Epithelial cell of prostate (primary cell): ENCODE data around the gene TENM3.

Experiments
- DNase-seq: peaks from one replicate; pipeline ENCODE4 v3.0.0-alpha.2; 2011; ENCODE audit warnings: low read depth, low spot score
- H3K27ac ChIP-seq: fragments of 450-650 bp; 2 replicates; pipeline ENCODE4 v1.5.1; 2017; ENCODE audit warnings: mild to moderate bottlenecking

The TENM3 gene

DNA sequence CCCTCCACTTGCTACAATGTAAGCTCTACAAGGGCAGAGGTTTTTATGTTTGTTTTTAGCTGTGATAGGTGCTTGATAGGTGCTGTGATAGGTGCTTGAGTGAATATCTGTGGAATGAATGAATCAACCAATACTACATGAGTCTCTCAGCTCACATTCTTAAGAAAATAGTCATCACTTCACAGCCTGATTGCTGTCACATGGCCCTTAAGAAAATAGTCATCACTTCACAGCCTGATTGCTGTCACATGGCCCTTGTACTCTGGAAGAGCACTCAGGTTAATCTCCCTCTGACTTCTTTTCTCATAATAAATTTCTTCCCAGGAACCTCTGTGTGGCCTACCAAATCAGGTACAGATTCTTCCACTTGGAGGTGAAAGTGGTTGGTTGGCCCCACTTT is 335.2 kb downstream of the TENM3 start:
- DNase-seq = peak; percentile 76
- H3K27ac ChIP-seq = peak overlapping the region; percentile 29

DNA sequence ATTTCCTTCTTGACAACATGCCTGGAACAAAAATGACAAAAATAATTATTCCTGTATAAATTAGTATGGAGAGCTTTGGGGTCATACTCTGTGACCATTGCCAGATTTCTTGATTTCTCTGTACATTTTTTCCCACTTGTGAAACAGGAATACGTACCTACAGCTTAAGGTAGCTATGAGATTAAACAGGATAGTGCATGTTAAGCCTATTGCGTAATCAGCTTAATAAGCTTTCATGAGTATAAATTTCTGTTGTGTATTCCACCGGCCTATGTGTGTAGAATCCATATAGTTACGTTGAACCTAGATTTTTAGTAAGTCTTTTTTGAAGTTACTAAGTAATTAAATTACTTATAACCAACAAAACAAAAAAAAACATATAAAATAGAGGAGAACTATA is 339.0 kb downstream of the TENM3 start:
- H3K27ac ChIP-seq = no peak overlapping the region
- DNase-seq = peak; percentile 8

- no peak overlapping the region for H3K27ac ChIP-seq
- DNase-seq = no peak
These were observed 340.7 kb downstream of the TENM3 start for GRCh38 chr4:182583703-182584415.

GRCh38 chr4:182585321-182585720 is 342.1 kb downstream of the TENM3 start:
- H3K27ac ChIP-seq = no peak overlapping the region
- no peak for DNase-seq

- no peak for DNase-seq
- no peak overlapping the region for H3K27ac ChIP-seq
These were observed 345.9 kb downstream of the TENM3 start for GRCh38 chr4:182589100-182589499.

- no peak for DNase-seq
- H3K27ac ChIP-seq = no peak overlapping the region
These were observed 350.2 kb downstream of the TENM3 start for GRCh38 chr4:182593402-182593801.

DNA sequence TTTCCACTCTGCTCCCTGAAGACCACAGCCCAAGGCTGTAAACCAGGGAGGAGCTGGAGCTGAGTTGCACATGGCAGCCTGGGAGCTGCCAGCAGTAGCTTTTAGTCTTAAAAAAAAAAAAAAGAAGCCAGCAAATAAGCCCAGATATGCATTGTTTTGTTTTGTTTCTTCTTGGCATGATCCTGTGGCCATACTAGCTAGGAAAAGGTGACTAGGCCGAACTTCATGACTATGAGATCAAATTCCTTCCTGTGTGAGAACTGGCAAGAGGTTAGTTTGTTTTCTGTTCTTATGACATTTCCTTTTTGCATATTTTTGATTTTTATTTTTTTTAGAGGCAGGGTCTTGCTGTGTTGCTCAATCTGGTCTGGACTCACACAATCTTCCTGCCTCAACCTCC is 350.7 kb downstream of the TENM3 start:
- DNase-seq = no peak
- no peak overlapping the region for H3K27ac ChIP-seq

DNA sequence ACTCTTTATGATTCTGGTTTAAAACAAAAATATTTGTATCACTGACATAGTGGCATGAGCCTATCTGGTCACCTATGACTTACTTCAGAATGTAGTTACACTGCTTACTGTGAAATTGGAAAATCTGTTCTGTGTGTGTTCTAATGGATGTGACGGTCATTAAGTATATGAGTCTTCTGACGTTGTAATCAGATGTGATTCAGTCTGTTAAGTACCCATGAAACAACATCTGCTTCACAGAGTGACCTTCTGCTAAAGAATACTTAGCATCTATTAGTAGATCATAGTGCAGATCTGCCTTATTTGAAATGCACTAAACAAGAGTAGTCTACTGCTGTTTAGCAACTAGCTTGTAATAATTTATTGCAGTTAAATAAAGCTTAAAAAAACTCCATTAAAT is 356.9 kb downstream of the TENM3 start:
- H3K27ac ChIP-seq = no peak overlapping the region
- DNase-seq = no peak

DNA sequence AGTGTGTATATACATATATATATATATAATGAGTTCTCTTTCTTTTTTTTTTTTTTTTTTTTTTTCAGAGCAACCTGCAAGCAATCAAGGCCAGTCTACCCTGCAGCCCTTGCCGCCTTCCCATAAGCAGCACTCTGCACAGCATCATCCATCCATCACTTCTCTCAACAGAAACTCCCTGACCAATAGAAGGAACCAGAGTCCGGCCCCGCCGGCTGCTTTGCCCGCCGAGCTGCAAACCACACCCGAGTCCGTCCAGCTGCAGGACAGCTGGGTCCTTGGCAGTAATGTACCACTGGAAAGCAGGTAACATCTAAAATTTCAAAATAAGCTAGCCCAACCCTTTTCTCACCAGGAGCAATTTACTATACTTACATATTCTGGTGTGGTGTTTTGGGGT is 357.7 kb downstream of the TENM3 start:
- DNase-seq = no peak
- H3K27ac ChIP-seq = no peak overlapping the region

- no peak overlapping the region for H3K27ac ChIP-seq
- DNase-seq = no peak
These were observed 361.0 kb downstream of the TENM3 start for GRCh38 chr4:182604161-182604622.

GRCh38 chr4:182604953-182605352 is 361.8 kb downstream of the TENM3 start:
- no peak for DNase-seq

GRCh38 chr4:182608525-182608924 is 365.3 kb downstream of the TENM3 start:
- no peak for DNase-seq
- no peak overlapping the region for H3K27ac ChIP-seq

More at GRCh38 chr4:182604953-182605352, 361.8 kb downstream of the TENM3 start:
- no peak overlapping the region for H3K27ac ChIP-seq

- no peak overlapping the region for H3K27ac ChIP-seq
- DNase-seq = no peak
These were observed 373.3 kb downstream of the TENM3 start for GRCh38 chr4:182616476-182616875.

DNA sequence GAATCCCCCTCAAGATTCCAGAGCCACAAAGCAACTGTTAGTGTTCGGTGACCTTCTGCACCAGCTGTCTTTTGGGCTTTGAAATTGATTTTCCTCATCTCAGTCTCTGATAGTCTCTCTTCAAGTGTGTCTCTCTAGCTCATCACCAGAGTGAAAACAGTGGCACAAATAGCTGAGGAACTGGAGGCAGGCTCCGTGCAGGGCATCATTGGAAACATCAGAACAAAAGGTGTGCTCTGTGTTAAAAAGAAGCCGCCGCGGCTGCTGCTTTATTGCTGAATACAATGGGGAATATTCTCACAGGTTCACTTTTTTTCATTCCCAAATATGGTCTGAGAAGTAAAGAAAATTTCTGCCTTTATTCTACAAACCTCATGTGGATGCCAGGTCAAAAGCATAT is 376.5 kb downstream of the TENM3 start:
- DNase-seq = no peak
- no peak overlapping the region for H3K27ac ChIP-seq

GRCh38 chr4:182620111-182620980 is 377.1 kb downstream of the TENM3 start:
- no peak for DNase-seq
- no peak overlapping the region for H3K27ac ChIP-seq

DNA sequence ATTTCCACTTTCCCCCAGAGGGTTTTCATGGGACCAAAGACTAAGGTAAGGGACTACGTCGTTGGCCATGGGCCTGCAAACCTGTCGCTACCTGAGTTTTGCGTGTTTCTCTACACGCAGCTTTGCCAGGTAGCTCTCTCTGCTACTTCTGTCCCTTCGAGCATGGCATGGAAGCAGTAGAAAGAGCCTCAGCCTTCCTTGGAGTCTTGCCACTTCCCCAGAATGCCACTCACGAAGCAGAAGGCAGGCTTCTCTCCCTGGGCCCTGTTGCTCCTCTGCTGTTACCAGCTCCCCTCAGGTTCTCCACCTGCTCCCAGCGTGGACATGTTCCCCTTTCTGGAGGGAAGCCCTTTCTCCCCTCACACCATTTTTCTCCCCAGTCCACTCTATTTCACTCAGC is 381.1 kb downstream of the TENM3 start:
- H3K27ac ChIP-seq = no peak overlapping the region
- no peak for DNase-seq

- H3K27ac ChIP-seq = no peak overlapping the region
- DNase-seq = no peak
These were observed 382.0 kb downstream of the TENM3 start for GRCh38 chr4:182625193-182625592.

GRCh38 chr4:182627996-182628395 is 384.8 kb downstream of the TENM3 start:
- H3K27ac ChIP-seq = no peak overlapping the region
- no peak for DNase-seq

DNA sequence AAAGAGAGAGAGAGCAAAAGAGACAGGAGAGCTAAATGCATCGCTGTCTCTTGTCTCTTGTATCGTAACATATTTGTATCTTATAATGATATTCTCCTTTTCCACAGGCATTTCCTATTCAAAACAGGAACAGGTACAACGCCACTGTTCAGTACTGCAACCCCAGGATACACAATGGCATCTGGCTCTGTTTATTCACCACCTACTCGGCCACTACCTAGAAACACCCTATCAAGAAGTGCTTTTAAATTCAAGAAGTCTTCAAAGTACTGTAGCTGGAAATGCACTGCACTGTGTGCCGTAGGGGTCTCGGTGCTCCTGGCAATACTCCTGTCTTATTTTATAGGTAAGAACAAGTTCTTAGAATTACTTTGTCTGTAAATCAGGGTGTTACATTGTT is 385.3 kb downstream of the TENM3 start:
- no peak for DNase-seq
- H3K27ac ChIP-seq = no peak overlapping the region

DNA sequence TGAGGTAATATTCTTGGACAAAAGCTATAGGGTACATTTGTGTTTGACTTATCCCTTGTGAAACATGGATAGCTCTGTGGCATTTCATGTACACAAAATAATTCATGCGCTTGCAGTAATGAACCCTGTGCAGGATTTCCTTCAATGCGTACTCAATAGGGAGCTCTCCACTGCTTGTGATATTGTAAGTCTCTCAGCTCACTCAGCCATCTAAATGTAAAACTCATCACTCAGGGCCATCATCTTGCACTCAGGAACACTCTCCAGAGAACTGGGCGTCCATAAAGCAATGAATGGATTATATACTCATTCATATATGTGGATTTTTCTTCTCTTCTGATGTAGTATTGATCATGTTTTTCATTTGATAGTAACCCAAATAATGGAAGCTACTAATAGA is 385.9 kb downstream of the TENM3 start:
- no peak for DNase-seq
- no peak overlapping the region for H3K27ac ChIP-seq

- H3K27ac ChIP-seq = no peak overlapping the region
- DNase-seq = no peak
These were observed 397.3 kb downstream of the TENM3 start for GRCh38 chr4:182640491-182640890.
